NCI-H1436 treated with DMSO at 0.1 percent for 48 hours (cell line): Measurements from ENCODE around the gene DMWD.

Source experiments
- DNase-seq: peaks from one replicate; lab custom pipeline; 2025; lab: John Stamatoyannopoulos, UW

DMWD gene

GRCh38 chr19:45746866-45747265 is 45.8 kb downstream of the DMWD start:
- no peak for DNase-seq

GRCh38 chr19:45745606-45746005 is 47.0 kb downstream of the DMWD start:
- no peak for DNase-seq

GRCh38 chr19:45742969-45743368 is 49.7 kb downstream of the DMWD start:
- no peak for DNase-seq

- no peak for DNase-seq
Observed at GRCh38 chr19:45739498-45740439, 52.9 kb downstream of the DMWD start.

- no peak for DNase-seq
Observed at GRCh38 chr19:45733160-45733810, 59.4 kb downstream of the DMWD start, which contains the start of gene MEIOSIN. MEIOSIN (plus strand) TSS chr19:45733439; CDS start chr19:45735377, 1,938 bp downstream.
